DOHH2 (cell line): ENCODE measurements around the gene STMN3.

Experiments
- H3F3A ChIP-seq: fragments of 200-600 bp; sonication (generic), shearing (Covaris generic); 2 replicates; pipeline ENCODE4 v1.6.0; 2016; ENCODE audit warnings: antibody characterized with exemption, mild to moderate bottlenecking; ENCODE audit not compliant: control insufficient read depth, insufficient read depth
- H3K27ac ChIP-seq: fragments of 200-600 bp; sonication (generic); 2 replicates; pipeline ENCODE4 v1.5.1; 2014; ENCODE audit warnings: low read depth, mild to moderate bottlenecking, low read length, moderate library complexity
- H3K27me3 ChIP-seq: fragments of 200-600 bp; sonication (generic); 2 replicates; pipeline ENCODE4 v1.6.1; 2014; ENCODE audit warnings: mild to moderate bottlenecking, low read length, mixed read lengths; ENCODE audit not compliant: control insufficient read depth
- H3K36me3 ChIP-seq: fragments of 200-600 bp; sonication (generic); 2 replicates; pipeline ENCODE4 v1.6.1; 2014; ENCODE audit warnings: mild to moderate bottlenecking, low read length, moderate library complexity, mixed read lengths; ENCODE audit not compliant: control insufficient read depth
- H3K4me1 ChIP-seq: fragments of 200-600 bp; sonication (generic); 2 replicates; pipeline ENCODE4 v1.6.1; 2014; ENCODE audit warnings: mild to moderate bottlenecking, low read length, mixed read lengths; ENCODE audit not compliant: control insufficient read depth
- H3K4me2 ChIP-seq: fragments of 200-600 bp; sonication (generic); 2 replicates; pipeline ENCODE4 v1.6.0; 2014; ENCODE audit warnings: mild to moderate bottlenecking, low read length, moderate library complexity
- H3K4me3 ChIP-seq: fragments of 200-600 bp; sonication (generic); 2 replicates; pipeline ENCODE4 v1.5.1; 2014; ENCODE audit warnings: mild to moderate bottlenecking, low read length, mixed read lengths
- H3K79me2 ChIP-seq: fragments of 200-600 bp; sonication (generic); 2 replicates; pipeline ENCODE4 v1.6.1; 2014; ENCODE audit warnings: mild to moderate bottlenecking, low read length, mixed read lengths; ENCODE audit not compliant: control insufficient read depth
- H3K9me2 ChIP-seq: fragments of 200-600 bp; sonication (generic); replicated peaks from 2 replicates; pipeline ENCODE4 v1.6.1; 2014; ENCODE audit warnings: mild to moderate bottlenecking, low read length, mixed read lengths; ENCODE audit not compliant: control insufficient read depth
- H3K9me3 ChIP-seq: fragments of 200-600 bp; sonication (generic); 2 replicates; pipeline ENCODE4 v1.6.1; 2014; ENCODE audit warnings: antibody characterized with exemption, low read length, mixed read lengths; ENCODE audit not compliant: control insufficient read depth, insufficient read depth
- H4K20me1 ChIP-seq: fragments of 200-600 bp; sonication (generic); 2 replicates; pipeline ENCODE4 v1.6.0; 2014; ENCODE audit warnings: low read depth, mild to moderate bottlenecking, antibody characterized with exemption, low read length, moderate library complexity; ENCODE audit not compliant: control insufficient read depth, insufficient read depth
- CTCF ChIP-seq: fragments of 200-600 bp; sonication (generic); IDR thresholded peaks from one replicate; pipeline ENCODE4 v1.5.1; 2014; ENCODE audit warnings: antibody characterized with exemption, mild to moderate bottlenecking, low read depth, low read length; ENCODE audit not compliant: poor library complexity, severe bottlenecking
- EZH2phosphoT487 ChIP-seq: fragments of 200-600 bp; sonication (generic); IDR thresholded peaks from 2 replicates; pipeline ENCODE4 v1.6.1; 2017; ENCODE audit warnings: borderline replicate concordance, mild to moderate bottlenecking, antibody characterized with exemption, low read length, moderate library complexity, mixed read lengths

The STMN3 gene

GRCh38 chr20:63680857-63681608, 27.8 kb upstream of the STMN3 start:
- no peak overlapping the region for H3K4me2 ChIP-seq
- no peak overlapping the region for H3K4me3 ChIP-seq
- no peaks in the 10 kb centered on the region for H3K4me1 ChIP-seq
- no peak overlapping the region for H3K27ac ChIP-seq
- no peaks in the 10 kb centered on the region for H3K27me3 ChIP-seq
- no peaks in the 10 kb centered on the region for H4K20me1 ChIP-seq
- no peaks in the 10 kb centered on the region for H3K79me2 ChIP-seq
- no peaks in the 10 kb centered on the region for H3K9me3 ChIP-seq
- peaks cover 19% of the 10 kb centered on the region for H3K36me3 ChIP-seq
- H3F3A ChIP-seq: no peaks in the 10 kb centered on the region
- no peak for TF ChIP-seq CTCF
- TF ChIP-seq EZH2phosphoT487: no peak
- H3K9me2 ChIP-seq: no peaks in the 10 kb centered on the region

- Histone ChIP-seq H3K4me1 (no peaks in the 10 kb centered on the region), H3K4me2 (no peak overlapping the region), H3K27ac (no peak overlapping the region), H3K79me2 (no peaks in the 10 kb centered on the region), H3K36me3 (peaks cover 19% of the 10 kb centered on the region), H3K9me2 (no peaks in the 10 kb centered on the region), H4K20me1 (no peaks in the 10 kb centered on the region), H3K4me3 (no peak overlapping the region), H3K27me3 (no peaks in the 10 kb centered on the region), H3K9me3 (no peaks in the 10 kb centered on the region), H3F3A (no peaks in the 10 kb centered on the region)
- TF ChIP-seq EZH2phosphoT487: no peak
- no peak for TF ChIP-seq CTCF
Observed at GRCh38 chr20:63680427-63680826, 27.2 kb upstream of the STMN3 start.

DNA sequence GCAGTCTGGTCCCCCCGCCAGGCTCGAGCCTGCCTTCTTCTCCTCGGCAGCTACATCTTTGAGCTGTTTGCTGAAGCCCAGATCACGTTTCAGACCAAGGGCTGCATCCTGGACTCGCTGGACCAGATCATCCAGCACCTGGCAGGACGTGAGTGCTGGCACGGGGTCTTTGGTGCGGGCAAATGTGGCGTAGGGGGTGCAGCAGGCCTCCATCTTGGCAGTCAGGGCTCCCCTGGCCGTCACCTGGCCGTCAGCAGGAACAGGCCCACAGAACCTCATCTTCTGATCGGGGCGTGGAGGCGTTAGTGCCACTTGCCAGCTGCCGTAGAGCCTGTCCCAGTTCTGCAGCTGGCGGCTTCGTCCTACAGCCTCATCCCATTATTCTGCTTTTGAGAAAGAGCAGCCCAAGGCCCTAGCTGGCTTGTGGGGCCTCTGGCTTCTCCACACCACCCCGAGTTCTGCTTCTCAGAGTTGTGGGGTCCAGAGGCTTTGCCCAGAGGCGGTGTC, 26.6 kb upstream of the STMN3 start:
- no peak for TF ChIP-seq EZH2phosphoT487
- TF ChIP-seq CTCF: no peak
- Histone ChIP-seq H3K4me2 (no peak overlapping the region), H3K9me2 (no peaks in the 10 kb centered on the region), H3K4me3 (no peak overlapping the region), H3K27ac (no peak overlapping the region), H3K36me3 (peaks cover 19% of the 10 kb centered on the region), H3F3A (no peaks in the 10 kb centered on the region), H3K79me2 (no peaks in the 10 kb centered on the region), H3K9me3 (no peaks in the 10 kb centered on the region), H3K4me1 (no peaks in the 10 kb centered on the region), H4K20me1 (no peaks in the 10 kb centered on the region), H3K27me3 (no peaks in the 10 kb centered on the region)
